GM19438 (cell line): ENCODE data around the gene FMO4.
"Not testable (repeated sequence)": the region's sequence is repeated elsewhere in the genome, so short reads cannot be mapped to it uniquely, and the experiment has no call there.

ENCODE experiments used
- ATAC-seq: cut with Tn5 transposase; IDR thresholded peaks from one replicate; pipeline ENCODE4 v1.9.1; 2021; ENCODE audit warnings: low read depth; ENCODE audit not compliant: unreplicated experiment

FMO4 gene

GRCh38 chr1:171381866-171382210, 67.9 kb downstream of the FMO4 start:
- ATAC-seq, result no peak

GRCh38 chr1:171384496-171384895, 70.5 kb downstream of the FMO4 start:
- ATAC-seq, result no peak

GRCh38 chr1:171389171-171389570, 75.2 kb downstream of the FMO4 start:
- ATAC-seq, result no peak

GRCh38 chr1:171390740-171391139, 76.8 kb downstream of the FMO4 start:
- ATAC-seq, result not testable (repeated sequence)
